Right cardiac atrium (tissue), 5 donors: Measurements from ENCODE around the gene IARS2. TPM values are rescaled to one million over a fixed set of nuclear protein-coding genes. Genes with fewer than 3 reads are reported as not detected.
"Not testable (repeated sequence)": the region's sequence is repeated elsewhere in the genome, so short reads cannot be mapped to it uniquely, and the experiment has no call there.

ENCODE experiments used
- ATAC-seq, 2 donors: fragments of 200-7000 bp; cut with Tn5 transposase; one replicate each; pipeline versions ENCODE4 v1.8.0 to v1.9.1; 2020; ENCODE audit warnings: moderate library complexity in 2 of 2, mild to moderate bottlenecking in 1 of 2
- DNase-seq, 3 donors: peaks; one replicate each; pipeline ENCODE4 v3.0.0-alpha.2; 2020
- H3K27ac ChIP-seq: one replicate; pipeline ENCODE4 v1.5.1; 2013; ENCODE audit warnings: mild to moderate bottlenecking, low read length, control low read depth, moderate library complexity
- H3K27me3 ChIP-seq: one replicate; pipeline ENCODE4 v1.6.1; 2013; ENCODE audit not compliant: control insufficient read depth, insufficient read depth
- H3K4me1 ChIP-seq: one replicate; pipeline ENCODE4 v1.6.1; 2013; ENCODE audit warnings: low read length; ENCODE audit not compliant: control insufficient read depth, insufficient read depth
- H3K4me3 ChIP-seq: one replicate; pipeline ENCODE4 v1.5.1; 2013; ENCODE audit warnings: low read length, control low read depth
- H3K9me3 ChIP-seq: one replicate; pipeline ENCODE4 v1.6.1; 2013; ENCODE audit warnings: low read length; ENCODE audit not compliant: control insufficient read depth
- WGBS: extraction: QIAGEN DNeasy Blood & Tissue Kit; methylation state at CpG from one replicate; pipeline ENCODE4 v1.1.7; 2013; 5-methylcytosine and 5-hydroxymethylcytosine counted together
- intact Hi-C, 4 donors: fragments of 100-400 bp; cut with DNase I; formaldehyde crosslinking; loops; one replicate each; pipeline versions ENCODE4 v1.11.0 to v1.14.0; 2022 to 2023
- polyA plus RNA-seq: library from polyadenylated mRNA; stranded (reverse); fragments of 200-250 nt; gene quantifications from one replicate; pipeline ENCODE4 v1.2.3, GENCODE V29; 2013
- total RNA-seq, 4 donors: library from RNA; stranded (reverse); fragmentation: NEBNext Ultra II Directional; extraction: Animal tissue kit (Norgen Biotek cat#: 25700); gene quantifications; one replicate each; pipeline ENCODE4 v1.2.1, GENCODE V29; 2021
- donor health status: healthy with polysubstance abuse.
- donor health status: DM: no; HTN: yes; CAD: no.
- donor health status: DM: no; HTN: no; CAD: no.
- donor health status: DM: no; HTN: yes; CAD: no; lungs with severe emphysema.
- donor health status: DM: yes; HTN: yes; CAD: no.

Gene IARS2
- total and polyA plus RNA-seq, 5 donors = 43.3 to 64.5 (median 60.0) TPM

GRCh38 chr1:220169887-220170286 is 76.0 kb downstream of the IARS2 start:
- ATAC-seq, H3K9me3 ChIP-seq, H3K27me3 ChIP-seq, H3K4me3 ChIP-seq, H3K4me1 ChIP-seq, intact Hi-C loops, H3K27ac ChIP-seq, DNase-seq: not testable (repeated sequence)
- 97% methylated on average over 4 of the region's 4 CpGs for WGBS

- H3K4me3 ChIP-seq = no peak overlapping the region
- ATAC-seq (no peak), DNase-seq (no peak)
- H3K27ac ChIP-seq = no peak overlapping the region
- H3K9me3 ChIP-seq = no peaks in the 10 kb centered on the region
- intact Hi-C loops = no loop called here
- H3K4me1 ChIP-seq = no peaks in the 10 kb centered on the region
- 94% methylated on average over 1 of the region's 1 CpG for WGBS
- H3K27me3 ChIP-seq = no peaks in the 10 kb centered on the region
Observed at GRCh38 chr1:220170836-220171526, 77.0 kb downstream of the IARS2 start.

DNA sequence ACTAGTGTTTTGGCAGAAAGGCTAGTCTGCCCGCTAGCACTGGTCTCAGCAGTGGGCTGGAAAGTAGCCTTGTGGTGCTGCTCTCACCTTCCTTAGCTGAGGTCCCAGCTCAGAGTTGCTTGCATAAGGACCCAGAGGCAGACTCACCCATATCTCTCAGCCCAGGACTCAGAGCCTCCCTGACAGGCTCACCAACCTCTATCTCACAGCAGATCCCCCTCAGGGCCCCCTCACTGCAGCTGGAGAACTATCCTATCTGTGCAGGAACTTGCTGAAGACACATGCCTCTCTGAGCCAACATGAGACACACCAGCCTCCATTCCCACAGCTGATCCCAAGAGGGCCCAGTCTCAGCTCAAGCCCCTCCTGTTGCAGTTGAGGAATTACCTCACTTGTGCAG is 82.6 kb downstream of the IARS2 start:
- no peak for DNase-seq
- WGBS = 97% methylated on average over 1 of the region's 1 CpG
- H3K4me3 ChIP-seq = no peak overlapping the region
- no peak overlapping the region for H3K27ac ChIP-seq
- no peaks in the 10 kb centered on the region for H3K9me3 ChIP-seq
- no peaks in the 10 kb centered on the region for H3K4me1 ChIP-seq
- intact Hi-C loops = no loop called here
- H3K27me3 ChIP-seq = no peaks in the 10 kb centered on the region
- ATAC-seq = no peak

GRCh38 chr1:220182111-220182510 is 88.2 kb downstream of the IARS2 start:
- no peak overlapping the region for H3K27ac ChIP-seq
- DNase-seq (no peak), ATAC-seq (no peak)
- intact Hi-C loops = no loop called here
- no peaks in the 10 kb centered on the region for H3K9me3 ChIP-seq
- H3K4me1 ChIP-seq = no peaks in the 10 kb centered on the region
- no peak overlapping the region for H3K4me3 ChIP-seq
- 62% methylated on average over 1 of the region's 1 CpG for WGBS
- no peaks in the 10 kb centered on the region for H3K27me3 ChIP-seq

- no peaks in the 10 kb centered on the region for H3K4me1 ChIP-seq
- H3K9me3 ChIP-seq = no peaks in the 10 kb centered on the region
- H3K27ac ChIP-seq = no peak overlapping the region
- 54% methylated on average over 2 of the region's 2 CpGs for WGBS
- H3K27me3 ChIP-seq = no peaks in the 10 kb centered on the region
- intact Hi-C loops = no loop called here
- ATAC-seq = no peak
- H3K4me3 ChIP-seq = no peak overlapping the region
- no peak for DNase-seq
Observed at GRCh38 chr1:220182656-220183055, 88.7 kb downstream of the IARS2 start.

GRCh38 chr1:220184506-220184905 is 90.6 kb downstream of the IARS2 start:
- Histone ChIP-seq H3K27ac (no peak overlapping the region), H3K4me1 (no peaks in the 10 kb centered on the region), H3K4me3 (no peak overlapping the region), H3K27me3 (no peaks in the 10 kb centered on the region), H3K9me3 (no peaks in the 10 kb centered on the region)
- DNase-seq (no peak), ATAC-seq (no peak)
- 93% methylated on average over 1 of the region's 1 CpG for WGBS
- intact Hi-C loops = no loop called here

DNA sequence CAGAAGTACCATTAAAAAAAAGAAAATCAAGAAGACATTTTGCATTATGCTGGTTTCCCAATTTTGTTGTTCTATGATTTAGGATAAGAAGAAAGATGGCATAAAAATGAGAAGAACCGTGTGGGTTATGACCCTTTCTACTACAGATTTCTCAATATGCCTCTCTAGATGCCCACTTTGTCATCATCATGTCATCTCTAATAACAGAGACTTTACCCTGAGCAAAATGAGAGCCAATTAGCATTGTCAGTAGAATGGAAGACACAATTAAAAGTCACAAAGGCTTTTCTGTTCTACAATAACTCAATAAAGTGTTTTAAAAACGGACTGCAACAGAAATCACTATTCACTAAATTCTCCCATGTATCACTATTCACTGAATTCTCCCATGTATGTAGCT is 92.8 kb downstream of the IARS2 start:
- no peaks in the 10 kb centered on the region for H3K27me3 ChIP-seq
- ATAC-seq = no peak

GRCh38 chr1:220188538-220188937 is 94.6 kb downstream of the IARS2 start:
- Histone ChIP-seq H3K27me3 (no peaks in the 10 kb centered on the region), H3K27ac (no peak overlapping the region), H3K9me3 (no peaks in the 10 kb centered on the region), H3K4me1 (no peaks in the 10 kb centered on the region), H3K4me3 (no peak overlapping the region)
- intact Hi-C loops = no loop called here
- 88% methylated on average over 2 of the region's 2 CpGs for WGBS
- DNase-seq (no peak), ATAC-seq (no peak)

More for the DNA sequence above, 92.8 kb downstream of the IARS2 start:
- 90% methylated on average over 2 of the region's 2 CpGs for WGBS
- Histone ChIP-seq H3K9me3 (no peaks in the 10 kb centered on the region), H3K4me1 (no peaks in the 10 kb centered on the region), H3K27ac (no peak overlapping the region), H3K4me3 (no peak overlapping the region)
- DNase-seq = no peak
- intact Hi-C loops = no loop called here

GRCh38 chr1:220189750-220190347 is 95.9 kb downstream of the IARS2 start:
- Histone ChIP-seq H3K4me3 (no peak overlapping the region), H3K27ac (no peak overlapping the region), H3K27me3 (no peaks in the 10 kb centered on the region), H3K4me1 (no peaks in the 10 kb centered on the region), H3K9me3 (no peaks in the 10 kb centered on the region)
- intact Hi-C loops = no loop called here
- no peak for ATAC-seq
- 95% methylated on average over 1 of the region's 1 CpG for WGBS
- no peak for DNase-seq

DNA sequence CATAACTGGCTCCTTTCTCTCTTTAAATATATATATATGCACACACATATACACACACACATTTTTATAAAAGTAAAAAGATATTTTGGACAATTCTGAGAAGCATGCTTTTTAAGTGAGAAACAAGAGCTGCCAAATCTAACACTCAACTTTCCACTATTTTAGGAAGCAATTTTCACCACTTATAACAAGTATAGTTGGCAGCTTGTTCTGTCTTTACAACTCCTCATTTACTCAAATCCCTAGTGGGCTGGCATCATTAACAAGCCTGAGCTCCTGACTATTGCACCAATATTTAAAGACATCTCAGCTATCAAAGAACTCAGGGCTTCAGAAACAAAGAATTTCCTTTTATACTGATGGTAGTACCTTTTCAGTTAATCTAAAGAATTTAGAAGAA is 101.8 kb downstream of the IARS2 start:
- Histone ChIP-seq H3K27me3 (no peaks in the 10 kb centered on the region), H3K27ac (no peak overlapping the region), H3K4me1 (no peaks in the 10 kb centered on the region), H3K9me3 (no peaks in the 10 kb centered on the region), H3K4me3 (no peak overlapping the region)
- intact Hi-C loops = no loop called here
- ATAC-seq = no peak
- no peak for DNase-seq
